ENCODE data around the gene ASZ1. TPM values are rescaled to one million over a fixed set of nuclear protein-coding genes. Genes with fewer than 3 reads are reported as not detected.

Gene ASZ1
- total RNA-seq, 1 experiment from 2014 or later = not detected

DNA sequence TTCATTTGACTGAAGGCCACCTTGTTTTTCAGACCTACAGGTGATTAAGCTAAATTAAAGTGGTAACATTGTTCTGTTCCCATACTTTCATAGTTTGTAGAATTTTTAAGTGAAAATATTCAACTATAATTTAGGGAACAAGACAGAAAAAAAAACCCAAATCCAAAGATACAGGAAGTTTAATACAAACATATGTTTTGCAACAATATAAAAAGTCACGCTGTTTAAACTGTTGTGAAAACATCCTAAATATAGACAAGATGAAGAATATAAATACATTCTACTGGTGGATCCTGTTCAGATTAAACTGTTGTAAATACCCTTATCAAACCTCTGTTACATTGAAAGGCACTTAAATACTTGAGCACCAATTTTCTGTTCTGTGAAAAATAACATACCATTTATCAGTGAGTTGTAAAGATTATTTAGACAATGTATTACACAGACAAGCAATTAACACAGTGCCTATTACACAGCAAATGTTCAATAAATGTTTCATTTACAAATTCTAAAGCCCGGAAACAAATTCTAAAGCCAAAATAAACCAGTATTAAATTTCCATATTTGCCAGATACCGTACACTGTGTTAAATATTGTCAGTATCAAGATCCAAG is 14.2 kb downstream of the ASZ1 start:
- Histone ChIP-seq H4K20me1 (ENCODE audit: control insufficient read depth, insufficient read depth, insufficient read length) (no peaks in the 10 kb centered on the region), H2BK15ac (ENCODE audit: low read depth, low read length) (no peak overlapping the region), H3K9me3 (ENCODE audit: control insufficient read depth, low read depth, low read length) (no peaks in the 10 kb centered on the region), H3K4me1 (ENCODE audit: insufficient read depth, low read length) (no peaks in the 10 kb centered on the region), H3K4ac (ENCODE audit: low read depth, low read length) (no peak overlapping the region), H3K23ac (ENCODE audit: insufficient read length, low read depth, low read length) (no peak overlapping the region), H3T11ph (ENCODE audit: low read length) (no peak overlapping the region), H3K4me2 (ENCODE audit: insufficient read depth, insufficient read length, low read length) (no peak overlapping the region), H2BK20ac (ENCODE audit: low read depth, low read length, poor library complexity, severe bottlenecking) (no peak overlapping the region), H3K23me2 (ENCODE audit: insufficient read length, low read depth, low read length, poor library complexity, severe bottlenecking) (no peaks in the 10 kb centered on the region), H2AFZ (ENCODE audit: low read length) (no peak overlapping the region), H3K27me3 (ENCODE audit: insufficient read depth, low read length) (no peaks in the 10 kb centered on the region), H3K14ac (ENCODE audit: insufficient read depth, low read length) (no peak overlapping the region), H3K18ac (ENCODE audit: insufficient read length, low read depth, low read length) (no peak overlapping the region), H3K9ac (ENCODE audit: extremely low read depth, insufficient read length, low read length) (no peak overlapping the region), H2AK5ac (ENCODE audit: insufficient read length, low read length) (no peak overlapping the region), H4K91ac (ENCODE audit: insufficient read length, low read depth, low read length) (no peak overlapping the region), H3K27ac (ENCODE audit: insufficient read length, low read depth, low read length) (no peak overlapping the region), H4K8ac (replicated peaks; ENCODE audit: insufficient read length, low read depth, low read length) (no peak overlapping the region), H3K56ac (ENCODE audit: insufficient read length, low read depth, low read length) (no peak overlapping the region), H2BK120ac (ENCODE audit: low read depth, low read length, poor library complexity, severe bottlenecking) (no peak overlapping the region), H4K5ac (ENCODE audit: insufficient read length, low read depth, low read length) (no peak overlapping the region), H2BK12ac (ENCODE audit: insufficient read length, low read depth, low read length) (no peak overlapping the region), H3K79me2 (ENCODE audit: insufficient read depth, low read length) (no peaks in the 10 kb centered on the region), H2BK5ac (ENCODE audit: insufficient read length, low read length) (no peak overlapping the region), H3K79me1 (ENCODE audit: insufficient read depth, low read depth, low read length, poor library complexity, severe bottlenecking) (no peaks in the 10 kb centered on the region)
- DNase-seq = no peak
- peaks cover 0 to 9% of the 10 kb centered on the region in 2 experiments; a peak in 2 of 4 replicates for H3K4me1 Mint-ChIP-seq
- H3K9me3 Mint-ChIP-seq = 0 out of 5 replicates have a peak, but pooled peaks cover 0 to 2% of the 10 kb centered on the region in 2 experiments
- no peak overlapping the region for H3K27ac Mint-ChIP-seq
- H3K4me3 Mint-ChIP-seq = no peak overlapping the region
- H3K36me3 Mint-ChIP-seq (ENCODE audit: insufficient read depth in 1 of 3, low read depth in 3 of 3) = no peaks in the 10 kb centered on the region
- TF ChIP-seq, protein P1, sequence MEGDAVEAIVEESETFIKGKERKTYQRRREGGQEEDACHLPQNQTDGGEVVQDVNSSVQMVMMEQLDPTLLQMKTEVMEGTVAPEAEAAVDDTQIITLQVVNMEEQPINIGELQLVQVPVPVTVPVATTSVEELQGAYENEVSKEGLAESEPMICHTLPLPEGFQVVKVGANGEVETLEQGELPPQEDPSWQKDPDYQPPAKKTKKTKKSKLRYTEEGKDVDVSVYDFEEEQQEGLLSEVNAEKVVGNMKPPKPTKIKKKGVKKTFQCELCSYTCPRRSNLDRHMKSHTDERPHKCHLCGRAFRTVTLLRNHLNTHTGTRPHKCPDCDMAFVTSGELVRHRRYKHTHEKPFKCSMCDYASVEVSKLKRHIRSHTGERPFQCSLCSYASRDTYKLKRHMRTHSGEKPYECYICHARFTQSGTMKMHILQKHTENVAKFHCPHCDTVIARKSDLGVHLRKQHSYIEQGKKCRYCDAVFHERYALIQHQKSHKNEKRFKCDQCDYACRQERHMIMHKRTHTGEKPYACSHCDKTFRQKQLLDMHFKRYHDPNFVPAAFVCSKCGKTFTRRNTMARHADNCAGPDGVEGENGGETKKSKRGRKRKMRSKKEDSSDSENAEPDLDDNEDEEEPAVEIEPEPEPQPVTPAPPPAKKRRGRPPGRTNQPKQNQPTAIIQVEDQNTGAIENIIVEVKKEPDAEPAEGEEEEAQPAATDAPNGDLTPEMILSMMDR (conservative IDR thresholded peaks at IDR 0.05) = no peak
- no peaks in the 10 kb centered on the region for H3K27me3 Mint-ChIP-seq (ENCODE audit: low read depth)
- no CpG with 5 or more reads among the region's 3 CpGs for WGBS (ENCODE audit: extremely low coverage, insufficient read length, low lambda C conversion rate)
